ENCODE data around the gene GTF3C5. TPM values are rescaled to one million over a fixed set of nuclear protein-coding genes. Genes with fewer than 3 reads are reported as not detected.

GTF3C5 gene
- total and polyA plus RNA-seq, 9 of the 15 experiments (the other 6 are each of a cell fraction or from before 2014, with no cell fraction given): 3.8 to 118 (median 83.7) TPM

DNA sequence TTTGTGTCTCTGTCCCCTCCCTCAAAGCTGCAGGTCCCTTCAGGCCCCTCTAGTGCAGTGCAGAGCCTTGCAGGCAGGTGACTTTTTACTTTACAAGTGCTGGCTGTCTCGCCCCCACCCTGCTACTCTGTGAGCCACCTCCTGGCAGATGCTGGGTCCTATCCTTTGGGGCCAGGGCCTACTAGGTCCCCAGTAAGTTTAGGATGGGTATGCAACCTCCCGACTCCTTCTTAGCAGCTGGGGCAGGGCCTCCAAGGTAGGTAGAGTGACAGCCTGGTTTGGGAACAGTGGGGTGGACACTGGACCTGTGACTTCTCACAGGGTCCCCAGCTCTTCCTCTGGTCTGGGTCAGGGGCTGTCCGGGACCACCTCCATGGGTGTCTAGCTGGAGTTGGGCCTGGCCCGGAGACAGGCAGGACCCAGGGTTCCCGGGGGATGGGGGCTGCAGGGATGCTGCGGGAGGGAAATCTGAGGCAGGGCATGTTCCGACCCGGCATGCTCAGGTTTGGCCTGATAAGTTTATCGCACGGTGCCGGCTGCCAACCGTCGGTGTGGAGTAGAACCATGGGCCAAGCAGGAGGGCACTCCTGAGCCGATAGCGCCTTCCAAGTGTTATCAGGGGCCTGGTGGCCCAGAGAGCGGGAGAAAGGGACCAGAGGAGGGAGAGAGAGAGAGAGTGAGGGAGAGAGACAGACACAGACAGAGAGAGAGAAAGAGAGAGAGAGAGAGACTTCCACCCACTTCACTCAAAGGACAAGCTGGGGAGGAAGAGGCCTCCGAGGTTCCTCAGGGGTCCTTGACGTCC, 31.8 kb upstream of the GTF3C5 start (continued):
- TF ChIP-seq MYBL2 (IDR thresholded peaks at IDR 0.05; ENCODE audit: low read depth): no peak
- no peak for TF ChIP-seq MYBL2 (CRISPR knock-in tag; IDR thresholded peaks at IDR 0.05; ENCODE audit: borderline replicate concordance)
- TF ChIP-seq DNMT1 (IDR thresholded peaks at IDR 0.05): peak; percentile 74; the same call in 1 of the 2 replicates
- no peak for TF ChIP-seq NCOA2 (IDR thresholded peaks at IDR 0.05; ENCODE audit: partially characterized antibody in 2 of 2)
- TF ChIP-seq FUS (optimal IDR thresholded peaks at IDR 0.05; ENCODE audit: low read depth, low read length): no peak
- TF ChIP-seq SRSF7 (optimal IDR thresholded peaks at IDR 0.05; ENCODE audit: low read depth, low read length): no peak
- TF ChIP-seq ZFP1 (CRISPR knock-in tag; IDR thresholded peaks at IDR 0.05): no peak
- no peak for TF ChIP-seq SP2 (IDR thresholded peaks at IDR 0.05; ENCODE audit: extremely low read depth, low read depth, low read length, poor library complexity, severe bottlenecking)
- TF ChIP-seq THAP12 (CRISPR knock-in tag; IDR thresholded peaks at IDR 0.05): peak; percentile 32; the same call in 1 of the 2 replicates
- no peak for TF ChIP-seq PURB (CRISPR knock-in tag; IDR thresholded peaks at IDR 0.05; ENCODE audit: low read depth)
- no peak for TF ChIP-seq ZNF146 (CRISPR knock-in tag; IDR thresholded peaks at IDR 0.05; ENCODE audit: unreplicated experiment)
- TF ChIP-seq ZFP30 (CRISPR knock-in tag; IDR thresholded peaks at IDR 0.05; ENCODE audit: borderline replicate concordance): no peak
- TF ChIP-seq, protein P1, sequence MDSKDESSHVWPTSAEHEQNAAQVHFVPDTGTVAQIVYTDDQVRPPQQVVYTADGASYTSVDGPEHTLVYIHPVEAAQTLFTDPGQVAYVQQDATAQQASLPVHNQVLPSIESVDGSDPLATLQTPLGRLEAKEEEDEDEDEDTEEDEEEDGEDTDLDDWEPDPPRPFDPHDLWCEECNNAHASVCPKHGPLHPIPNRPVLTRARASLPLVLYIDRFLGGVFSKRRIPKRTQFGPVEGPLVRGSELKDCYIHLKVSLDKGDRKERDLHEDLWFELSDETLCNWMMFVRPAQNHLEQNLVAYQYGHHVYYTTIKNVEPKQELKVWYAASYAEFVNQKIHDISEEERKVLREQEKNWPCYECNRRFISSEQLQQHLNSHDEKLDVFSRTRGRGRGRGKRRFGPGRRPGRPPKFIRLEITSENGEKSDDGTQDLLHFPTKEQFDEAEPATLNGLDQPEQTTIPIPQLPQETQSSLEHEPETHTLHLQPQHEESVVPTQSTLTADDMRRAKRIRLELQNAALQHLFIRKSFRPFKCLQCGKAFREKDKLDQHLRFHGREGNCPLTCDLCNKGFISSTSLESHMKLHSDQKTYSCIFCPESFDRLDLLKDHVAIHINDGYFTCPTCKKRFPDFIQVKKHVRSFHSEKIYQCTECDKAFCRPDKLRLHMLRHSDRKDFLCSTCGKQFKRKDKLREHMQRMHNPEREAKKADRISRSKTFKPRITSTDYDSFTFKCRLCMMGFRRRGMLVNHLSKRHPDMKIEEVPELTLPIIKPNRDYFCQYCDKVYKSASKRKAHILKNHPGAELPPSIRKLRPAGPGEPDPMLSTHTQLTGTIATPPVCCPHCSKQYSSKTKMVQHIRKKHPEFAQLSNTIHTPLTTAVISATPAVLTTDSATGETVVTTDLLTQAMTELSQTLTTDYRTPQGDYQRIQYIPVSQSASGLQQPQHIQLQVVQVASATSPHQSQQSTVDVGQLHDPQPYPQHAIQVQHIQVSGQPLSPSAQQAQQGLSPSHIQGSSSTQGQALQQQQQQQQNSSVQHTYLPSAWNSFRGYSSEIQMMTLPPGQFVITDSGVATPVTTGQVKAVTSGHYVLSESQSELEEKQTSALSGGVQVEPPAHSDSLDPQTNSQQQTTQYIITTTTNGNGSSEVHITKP (IDR thresholded peaks at IDR 0.05; ENCODE audit: partially characterized antibody): peak; percentile 47
- TF ChIP-seq STAT5B (CRISPR knock-in tag; IDR thresholded peaks at IDR 0.05): no peak
- TF ChIP-seq ZNF764 (CRISPR knock-in tag; IDR thresholded peaks at IDR 0.05; ENCODE audit: low read depth): no peak
- TF ChIP-seq HIVEP1 (CRISPR knock-in tag; IDR thresholded peaks at IDR 0.05): no peak
- peak; percentile 61; the same call in 1 of the 2 replicates for TF ChIP-seq HBP1 (CRISPR knock-in tag; IDR thresholded peaks at IDR 0.05)
- peak; percentile 75 for TF ChIP-seq ZNF311 (CRISPR knock-in tag; IDR thresholded peaks at IDR 0.05)
- 0 out of 2 replicates have a peak, but pooled peaks have one; percentile 41 for TF ChIP-seq MTA3 (IDR thresholded peaks at IDR 0.05; ENCODE audit: borderline replicate concordance)
